GM19025 (cell line): ENCODE measurements around the gene SLFN12.
"Not testable (repeated sequence)": the region's sequence is repeated elsewhere in the genome, so short reads cannot be mapped to it uniquely, and the experiment has no call there.

ENCODE experiments used
- ATAC-seq: cut with Tn5 transposase; IDR thresholded peaks from one replicate; pipeline ENCODE4 v1.9.1; 2021; ENCODE audit warnings: mild to moderate bottlenecking, low read depth, moderate library complexity; ENCODE audit not compliant: unreplicated experiment

SLFN12 gene

GRCh38 chr17:35432176-35433074 lies at the start of gene SLFN12:
Gene SLFN12 (minus strand): TSS chr17:35432500. CDS start chr17:35423028, 9,472 bp downstream.
- ATAC-seq = peak; percentile 82

DNA sequence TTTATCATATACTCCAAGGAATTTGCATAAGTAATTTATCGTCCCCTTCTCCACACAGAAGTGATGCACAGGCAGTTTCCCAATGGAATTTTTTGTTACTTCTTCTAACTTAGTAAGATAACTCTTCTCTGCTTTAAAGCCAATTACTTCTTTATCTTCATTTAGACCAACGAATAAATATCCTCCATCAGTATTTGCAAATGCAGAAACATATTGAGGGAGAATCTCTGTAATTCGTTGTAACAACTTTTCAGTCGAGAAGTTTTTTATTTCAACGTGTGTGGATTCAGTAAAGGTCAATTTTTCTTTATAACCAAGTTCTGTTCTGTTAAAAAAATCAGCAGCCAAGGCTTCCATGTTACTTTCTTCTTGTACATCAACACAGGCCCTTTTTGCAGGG lies 47.0 kb upstream of the SLFN12 start:
- no peak for ATAC-seq

DNA sequence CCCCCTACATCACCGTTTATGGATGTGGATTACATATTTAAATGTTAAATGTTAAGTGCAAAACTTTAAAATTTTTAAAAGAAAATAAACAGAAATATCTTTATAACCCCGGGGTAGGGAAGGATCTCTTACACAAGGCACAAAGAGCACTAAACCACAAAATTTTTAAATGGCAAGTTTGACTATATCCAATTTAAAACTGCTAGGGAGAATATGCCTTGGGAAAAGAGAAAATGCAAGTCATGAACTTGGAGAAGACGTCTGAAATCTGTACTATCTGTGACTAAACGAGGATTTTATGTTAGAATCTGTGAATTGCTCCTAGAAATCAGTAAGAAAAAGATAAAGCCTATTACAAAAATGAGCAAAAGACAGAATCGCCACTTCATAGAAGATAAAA lies 44.9 kb upstream of the SLFN12 start:
- no peak for ATAC-seq

GRCh38 chr17:35476283-35476820 lies 44.1 kb upstream of the SLFN12 start:
- no peak for ATAC-seq

DNA sequence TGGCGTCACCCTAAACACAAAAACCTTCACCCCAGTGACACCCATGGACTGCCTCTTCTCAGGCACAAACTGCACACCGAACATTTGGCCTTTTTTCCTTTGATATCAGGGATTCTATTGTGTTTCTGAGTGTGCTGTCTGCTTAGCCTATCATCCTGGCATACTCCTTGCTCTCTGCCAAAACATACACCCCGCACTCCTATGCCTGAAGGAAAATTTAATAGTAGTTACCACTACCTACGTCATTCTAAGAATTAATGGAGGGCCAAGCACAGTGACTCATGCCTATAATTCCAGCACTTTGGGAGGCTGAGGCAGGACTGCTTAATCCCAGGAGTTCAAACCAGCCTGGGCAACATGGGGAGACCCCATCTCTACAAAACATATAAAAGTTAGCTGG lies 36.2 kb upstream of the SLFN12 start:
- ATAC-seq = no peak

- ATAC-seq = no peak
These were observed 35.5 kb upstream of the SLFN12 start for GRCh38 chr17:35467824-35468223.

DNA sequence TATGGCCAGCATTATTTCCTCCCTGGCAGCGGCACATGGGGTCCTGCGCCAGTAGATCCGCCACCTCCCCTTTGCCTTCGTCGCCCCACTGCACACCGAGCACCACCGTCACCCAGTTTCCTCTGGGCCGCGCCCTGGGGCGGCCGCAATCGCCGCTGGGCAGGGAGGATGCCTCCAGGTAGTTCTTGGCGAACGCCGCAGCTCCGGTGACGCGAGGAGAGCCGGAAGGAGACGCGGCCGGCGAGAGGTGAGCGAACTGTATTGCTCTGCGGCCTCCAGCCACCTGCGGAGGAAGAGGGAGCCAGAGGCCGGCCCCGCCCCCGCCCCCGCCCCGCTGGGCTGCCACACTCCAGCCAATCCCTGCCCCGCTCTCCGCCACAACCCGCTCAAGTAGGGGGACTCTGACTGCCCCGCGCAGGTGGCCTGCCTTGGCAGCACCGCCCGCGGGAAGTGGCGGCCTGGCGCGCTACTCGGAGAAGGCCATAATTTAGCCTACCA lies 28.1 kb upstream of the SLFN12 start:
- ATAC-seq = peak; percentile 92

GRCh38 chr17:35454035-35454434 lies 21.7 kb upstream of the SLFN12 start:
- not testable (repeated sequence) for ATAC-seq

- ATAC-seq = no peak
These were observed 20.9 kb upstream of the SLFN12 start for GRCh38 chr17:35453171-35453570.

- ATAC-seq = no peak
These were observed 17.2 kb upstream of the SLFN12 start for GRCh38 chr17:35449371-35449931.

DNA sequence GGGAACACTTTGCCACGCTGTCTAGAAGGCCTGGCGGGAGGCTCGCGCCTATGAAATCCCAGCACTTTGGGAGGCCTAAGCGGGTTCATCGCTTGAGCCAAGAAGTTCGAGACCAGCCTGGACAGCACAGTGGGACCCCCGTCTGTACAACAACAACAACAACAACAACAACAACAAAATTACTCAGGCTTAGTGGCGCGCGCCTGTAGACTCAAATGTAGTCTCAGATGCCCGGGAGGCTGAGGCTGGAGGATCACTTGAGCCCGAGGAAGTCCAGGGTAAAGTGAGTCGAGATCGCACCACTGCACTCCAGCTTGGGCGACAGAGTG lies 16.6 kb upstream of the SLFN12 start:
- ATAC-seq = no peak

GRCh38 chr17:35448214-35448898 lies 16.1 kb upstream of the SLFN12 start, which contains the start of gene SLFN13:
Gene SLFN13 (minus strand): TSS chr17:35448766. CDS start chr17:35445680, 3,086 bp downstream.
- no peak for ATAC-seq

GRCh38 chr17:35447499-35447898 lies 15.2 kb upstream of the SLFN12 start:
- no peak for ATAC-seq

DNA sequence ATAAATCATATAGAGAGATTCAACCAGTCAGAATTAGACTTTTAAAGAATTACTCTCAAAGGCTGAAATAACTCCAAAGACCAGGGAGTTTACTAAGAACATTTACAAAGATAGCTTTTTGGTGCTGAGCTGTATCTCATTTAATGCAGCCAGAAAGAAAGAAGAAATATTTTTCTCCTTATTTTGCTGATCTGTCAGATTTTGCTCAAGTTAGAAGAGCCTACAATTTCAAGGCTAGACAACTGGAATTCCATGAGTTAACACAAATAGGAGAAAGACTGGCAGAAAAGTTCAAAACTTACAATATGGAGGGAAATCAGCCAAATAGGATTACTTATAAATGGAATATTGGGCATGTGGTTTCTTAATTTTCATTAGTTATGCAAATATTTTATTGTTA lies 6.1 kb upstream of the SLFN12 start:
- no peak for ATAC-seq

DNA sequence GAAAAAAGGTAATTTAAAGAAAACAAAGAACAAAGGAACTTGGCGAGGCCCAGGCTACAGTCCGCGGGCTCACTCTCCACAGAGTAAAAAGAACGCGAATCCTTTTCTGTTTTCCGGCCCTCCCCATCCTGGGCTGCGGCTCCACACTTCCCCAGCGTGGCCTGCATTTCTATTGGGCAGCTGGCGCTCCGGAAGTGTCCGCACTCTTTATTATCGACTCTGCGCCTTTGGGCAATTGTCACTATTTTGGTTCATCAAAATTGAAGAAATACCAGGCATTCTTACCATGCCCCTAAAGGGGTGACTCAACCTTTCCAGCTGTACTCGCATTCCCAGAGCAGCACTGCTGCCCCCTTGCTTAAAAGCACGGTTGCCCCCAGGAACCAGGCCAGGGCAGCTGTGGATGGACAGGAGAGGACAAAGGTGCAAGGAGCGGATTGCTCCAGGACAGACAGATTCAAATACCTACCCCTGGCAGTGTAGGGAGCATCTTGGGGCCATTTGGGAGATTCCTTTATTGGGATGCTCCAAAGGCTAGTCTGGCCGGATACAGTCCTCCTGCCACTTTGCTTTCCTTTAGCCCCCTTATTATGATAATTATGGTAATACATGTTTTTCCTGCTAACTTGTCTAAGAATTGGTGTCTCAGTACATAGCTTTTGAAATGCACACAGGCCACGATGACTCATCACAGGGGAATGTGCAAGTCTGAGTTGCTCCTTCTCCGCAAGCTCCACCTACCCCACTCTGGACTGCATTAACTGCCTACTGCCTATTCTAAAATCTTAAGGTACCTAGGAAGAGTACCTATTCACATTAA lies 985 bp upstream of the SLFN12 start:
- ATAC-seq = no peak

GRCh38 chr17:35429702-35430101 lies 2.6 kb downstream of the SLFN12 start:
- ATAC-seq = no peak

GRCh38 chr17:35428229-35428628 lies 4.1 kb downstream of the SLFN12 start:
- no peak for ATAC-seq

DNA sequence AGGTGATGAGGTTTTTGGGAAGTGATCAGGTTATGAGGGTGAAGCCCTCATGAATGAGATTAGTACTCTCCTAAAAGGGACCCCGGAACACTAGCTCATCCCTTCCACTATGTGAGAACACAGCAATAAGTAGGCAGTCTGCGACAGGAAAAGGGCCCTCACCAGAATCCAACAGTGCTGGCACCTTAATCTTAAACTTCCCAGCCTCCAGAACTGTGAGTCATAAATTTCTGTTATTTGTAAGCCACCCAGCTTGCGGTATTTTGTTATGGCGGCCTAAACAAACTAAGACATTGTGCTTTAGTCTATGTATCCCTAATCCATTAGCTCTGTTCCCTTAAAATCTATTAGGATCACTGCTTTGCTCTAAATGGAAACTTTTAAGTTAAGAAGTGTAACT lies 8.5 kb downstream of the SLFN12 start:
- ATAC-seq = no peak

DNA sequence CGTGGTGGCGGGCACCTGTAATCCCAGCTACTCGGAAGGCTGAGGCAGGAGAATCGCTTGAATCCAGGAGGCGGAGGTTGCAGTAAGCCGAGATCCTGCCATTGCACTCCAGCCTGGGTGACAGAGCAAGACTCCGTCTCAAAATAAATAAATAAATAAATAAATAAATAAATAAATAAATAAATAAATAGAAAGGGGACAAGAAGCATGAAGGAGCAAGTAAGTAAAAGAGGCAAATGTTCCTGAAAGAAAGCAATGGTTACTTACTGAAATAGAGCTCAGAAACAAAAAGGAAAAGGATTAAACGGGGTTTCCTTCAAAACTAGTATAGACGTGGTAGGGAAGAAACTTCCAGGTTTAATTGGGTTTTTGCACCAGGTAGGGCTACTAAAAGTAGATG lies 11.2 kb downstream of the SLFN12 start:
- ATAC-seq = not testable (repeated sequence)

GRCh38 chr17:35416659-35417058 lies 15.6 kb downstream of the SLFN12 start:
- no peak for ATAC-seq
